K562 (cell line): ENCODE data around the gene TRAP1. TPM values are rescaled to one million over a fixed set of nuclear protein-coding genes. Genes with fewer than 3 reads are reported as not detected.
A peak's percentile ranks its signal among the peaks of the same experiment; 100 is the strongest.

Experiments
- ARHGAP35 ChIP-seq: fragments of 450-650 bp; IDR thresholded peaks from 2 replicates; pipeline ENCODE4 v1.6.1; 2018; ENCODE audit not compliant: partially characterized antibody
- BRD4 ChIP-seq: fragments of 200-600 bp; sonication (generic); IDR thresholded peaks from 2 replicates; pipeline ENCODE4 v1.6.1; 2017; ENCODE audit warnings: inconsistent platforms
- DACH1 ChIP-seq: fragments of 450-650 bp; IDR thresholded peaks from 2 replicates; pipeline ENCODE4 v1.6.1; 2018; ENCODE audit not compliant: partially characterized antibody
- E2F1 ChIP-seq: sonication (generic); formaldehyde crosslinking; IDR thresholded peaks from 2 replicates; pipeline ENCODE4 v1.8.1; 2023; ENCODE audit warnings: mild to moderate bottlenecking, missing genetic modification reagents, moderate library complexity
- ESRRA ChIP-seq: fragments of 450-650 bp; IDR thresholded peaks from 2 replicates; pipeline ENCODE4 v1.6.1; 2014; ENCODE audit warnings: low read depth, mild to moderate bottlenecking, moderate library complexity, borderline replicate concordance
- FOS ChIP-seq: IDR thresholded peaks from 3 replicates; pipeline ENCODE4 v1.6.1; 2011; ENCODE audit not compliant: insufficient read length; ENCODE audit errors: extremely low read depth
- HDAC6 ChIP-seq: IDR thresholded peaks from 2 replicates; pipeline ENCODE4 v1.6.1; 2012; ENCODE audit warnings: low read depth, mild to moderate bottlenecking, control low read depth, inconsistent platforms, low read length, moderate library complexity
- HDAC8 ChIP-seq: fragments of 450-650 bp; IDR thresholded peaks from 2 replicates; pipeline ENCODE4 v1.6.1; 2016; ENCODE audit warnings: mild to moderate bottlenecking, missing genetic modification characterization, moderate library complexity, missing compliant biosample characterization
- MBD2 ChIP-seq: sonication (generic); IDR thresholded peaks from 2 replicates; pipeline ENCODE4 v1.6.1; 2016; ENCODE audit warnings: low read depth, borderline replicate concordance
- MNT ChIP-seq, 2 experiments: fragments of 450-650 bp; conservative IDR thresholded peaks; 2 replicates each; pipeline ENCODE4 v1.6.1; 2017; ENCODE audit warnings: mild to moderate bottlenecking in 2 of 2, moderate library complexity in 2 of 2
- PYGO2 ChIP-seq: fragments of 450-650 bp; IDR thresholded peaks from 2 replicates; pipeline ENCODE4 v1.6.1; 2016; ENCODE audit warnings: mild to moderate bottlenecking, missing genetic modification characterization, moderate library complexity, missing compliant biosample characterization
- RFX5 ChIP-seq: IDR thresholded peaks from 2 replicates; pipeline ENCODE4 v1.6.1; 2011; ENCODE audit warnings: low read depth, mild to moderate bottlenecking, improper control_type of control experiment, low read length
- SMAD4 ChIP-seq: fragments of 250-450 bp; sonication (Bioruptor Pico); conservative IDR thresholded peaks from 2 replicates; pipeline ENCODE4 v1.8.0; 2021; ENCODE audit warnings: inconsistent platforms, mild to moderate bottlenecking, moderate library complexity
- SP2 ChIP-seq: IDR thresholded peaks from 2 replicates; pipeline ENCODE4 v1.6.1; 2011; ENCODE audit warnings: mild to moderate bottlenecking, low read depth, low read length, moderate library complexity; ENCODE audit not compliant: poor library complexity, severe bottlenecking; ENCODE audit errors: extremely low read depth
- ZNF311 ChIP-seq: fragments of 250-450 bp; sonication (Bioruptor Pico); IDR thresholded peaks from 2 replicates; pipeline ENCODE4 v1.4.0; 2020; ENCODE audit warnings: mild to moderate bottlenecking, moderate library complexity
- ZNF592 ChIP-seq: fragments of 450-650 bp; IDR thresholded peaks from 2 replicates; pipeline ENCODE4 v1.6.1; 2017; ENCODE audit warnings: antibody characterized with exemption, mild to moderate bottlenecking
- polyA plus RNA-seq, 8 experiments: library from polyadenylated mRNA; depleted of rRNA in 4 of 8; stranded (reverse) in 5 of 8; unstranded in 3 of 8; fragments of >200 nt; fragmentation: Nextera tagmentation in 2 of 8; fragmentation: Illumina TruSeq in 1 of 8; extraction: Ambion mirVana in 2 of 8; extraction: Trizol in 1 of 8; gene quantifications; 2 replicates each; pipeline versions ENCODE4 v1.2.1 to v1.2.3, GENCODE V29; 2011 to 2014; ENCODE audit warnings: inconsistent platforms in 1 of 8, missing spikeins in 1 of 8
- total RNA-seq, 7 experiments: library from RNA; depleted of rRNA in 6 of 7; stranded (reverse); fragments of >200 nt in 6 of 7; fragmentation: Illumina TruSeq in 2 of 7; extraction: Trizol in 2 of 7; gene quantifications; 2 replicates each; pipeline versions ENCODE4 v1.2.1 to v1.2.3, GENCODE V29; 2011 to 2021; ENCODE audit warnings: low replicate concordance in 1 of 7

The TRAP1 gene
- total and polyA plus RNA-seq, 9 of the 15 experiments (the other 6 are each of a cell fraction or from before 2014, with no cell fraction given), result 19.1 to 436 (median 301) TPM

- 0 out of 4 replicates have a peak, but pooled peaks of 1 of the 2 experiments have one; percentile 18 for TF ChIP-seq MNT (conservative IDR thresholded peaks at IDR 0.05)
- no peak for TF ChIP-seq SP2
- no peak for TF ChIP-seq ARHGAP35
- 0 out of 2 replicates have a peak, but pooled peaks have one; percentile 9 for TF ChIP-seq ZNF311 (CRISPR knock-in tag)
- no peak for TF ChIP-seq RFX5
- no peak for TF ChIP-seq DACH1
- peak; percentile 32; the same call in 1 of the 2 replicates for TF ChIP-seq SMAD4 (CRISPR knock-in tag)
- TF ChIP-seq ZNF592, result peak; percentile 71
- TF ChIP-seq BRD4, result peak; percentile 71; the same call in 1 of the 2 replicates
- TF ChIP-seq E2F1 (CRISPR knock-in tag), result no peak
- no peak for TF ChIP-seq HDAC6
- no peak for TF ChIP-seq ESRRA
- TF ChIP-seq PYGO2 (tag), result no peak
- no peak for TF ChIP-seq FOS
- 0 out of 2 replicates have a peak, but pooled peaks have one; percentile 42 for TF ChIP-seq HDAC8
- TF ChIP-seq MBD2, result no peak
These were observed 79.9 kb downstream of the TRAP1 start (continued) for GRCh38 chr16:3637371-3637923.
